CD4-positive, alpha-beta T cell treated with Interferon alpha-2 for 1 hour (primary cell): ENCODE results near the gene NUDT7.

ENCODE experiments used
- DNase-seq, 2 donors: peaks; one replicate each; pipeline ENCODE4 v3.0.0-alpha.2; 2020 to 2022

Gene NUDT7

GRCh38 chr16:77729951-77730350 lies 7.6 kb downstream of the NUDT7 start:
- DNase-seq = no peak

GRCh38 chr16:77732241-77732946 lies 10.1 kb downstream of the NUDT7 start:
- DNase-seq = no peak

GRCh38 chr16:77736879-77737278 lies 14.6 kb downstream of the NUDT7 start:
- DNase-seq = no peak

GRCh38 chr16:77738706-77739558 lies 16.6 kb downstream of the NUDT7 start:
- DNase-seq = no peak

- DNase-seq = no peak
Measured at GRCh38 chr16:77739559-77739892, 17.2 kb downstream of the NUDT7 start.

- DNase-seq = no peak
Measured at GRCh38 chr16:77744141-77744540, 21.8 kb downstream of the NUDT7 start.

- no peak for DNase-seq
Measured at GRCh38 chr16:77745972-77746371, 23.7 kb downstream of the NUDT7 start.

GRCh38 chr16:77748421-77749005 lies 26.2 kb downstream of the NUDT7 start:
- DNase-seq = no peak

- DNase-seq = no peak
Measured at GRCh38 chr16:77749415-77749814, 27.1 kb downstream of the NUDT7 start.

- DNase-seq = no peak
Measured at GRCh38 chr16:77758046-77758445, 35.7 kb downstream of the NUDT7 start.

GRCh38 chr16:77758508-77758907 lies 36.2 kb downstream of the NUDT7 start:
- DNase-seq = no peak

- no peak for DNase-seq
Measured at GRCh38 chr16:77759201-77759600, 36.9 kb downstream of the NUDT7 start.

- no peak for DNase-seq
Measured at GRCh38 chr16:77759821-77760220, 37.5 kb downstream of the NUDT7 start.

- DNase-seq = no peak
Measured at GRCh38 chr16:77760800-77761199, 38.5 kb downstream of the NUDT7 start.

GRCh38 chr16:77761204-77761603 lies 38.9 kb downstream of the NUDT7 start:
- DNase-seq = no peak

- DNase-seq = no peak
Measured at GRCh38 chr16:77762262-77762661, 39.9 kb downstream of the NUDT7 start.

- no peak for DNase-seq
Measured at GRCh38 chr16:77763994-77764393, 41.7 kb downstream of the NUDT7 start.

- no peak for DNase-seq
Measured at GRCh38 chr16:77767211-77767610, 44.9 kb downstream of the NUDT7 start.

- no peak for DNase-seq
Measured at GRCh38 chr16:77767826-77768225, 45.5 kb downstream of the NUDT7 start.

GRCh38 chr16:77775911-77776909 lies 53.9 kb downstream of the NUDT7 start:
- no peak for DNase-seq

GRCh38 chr16:77777745-77778144 lies 55.4 kb downstream of the NUDT7 start:
- no peak for DNase-seq

- no peak for DNase-seq
Measured at GRCh38 chr16:77780378-77780837, 58.1 kb downstream of the NUDT7 start.

- no peak for DNase-seq
Measured at GRCh38 chr16:77781091-77781490, 58.8 kb downstream of the NUDT7 start.
